Mesothelial cell of epicardium (in vitro differentiated cells): ENCODE data around the gene EML4. TPM values are rescaled to one million over a fixed set of nuclear protein-coding genes. Genes with fewer than 3 reads are reported as not detected.

Experiments
- DNase-seq, 2 experiments: peaks; one replicate each; pipeline ENCODE4 v3.0.0; 2021; ENCODE audit warnings: low spot score in 2 of 2; ENCODE audit not compliant: unreplicated experiment in 2 of 2
- H3K27ac Mint-ChIP-seq: 2 replicates; pipeline ENCODE4 v1.8.0; 2021; ENCODE audit warnings: mixed read lengths
- H3K27me3 Mint-ChIP-seq: 2 replicates; pipeline ENCODE4 v1.8.0; 2021; ENCODE audit warnings: low read depth, mixed read lengths
- H3K36me3 Mint-ChIP-seq: 2 replicates; pipeline ENCODE4 v1.8.0; 2021; ENCODE audit warnings: mixed read lengths
- H3K4me1 Mint-ChIP-seq: 2 replicates; pipeline ENCODE4 v1.8.0; 2021; ENCODE audit warnings: mixed read lengths
- H3K4me3 Mint-ChIP-seq: 2 replicates; pipeline ENCODE4 v1.8.0; 2021; ENCODE audit warnings: mild to moderate bottlenecking, moderate library complexity, mixed read lengths
- H3K9me3 Mint-ChIP-seq: 2 replicates; pipeline ENCODE4 v1.8.0; 2021; ENCODE audit warnings: mixed read lengths
- total RNA-seq: library from RNA; stranded (reverse); gene quantifications from 3 replicates; pipeline ENCODE4 v1.2.1, GENCODE V29; 2021
- TF ChIP-seq, protein P1 (sequence below): fragments of 200-600 bp; sonication (generic); IDR thresholded peaks from one replicate; pipeline ENCODE4 v1.5.0; 2021; ENCODE audit warnings: antibody characterized with exemption; ENCODE audit not compliant: unreplicated experiment

The EML4 gene
- total RNA-seq, 1 donor from 2014 or later, result 95.6 TPM

- DNase-seq, result no peak
- H3K4me1 Mint-ChIP-seq, result peaks cover 24% of the 10 kb centered on the region
- TF ChIP-seq, protein P1, sequence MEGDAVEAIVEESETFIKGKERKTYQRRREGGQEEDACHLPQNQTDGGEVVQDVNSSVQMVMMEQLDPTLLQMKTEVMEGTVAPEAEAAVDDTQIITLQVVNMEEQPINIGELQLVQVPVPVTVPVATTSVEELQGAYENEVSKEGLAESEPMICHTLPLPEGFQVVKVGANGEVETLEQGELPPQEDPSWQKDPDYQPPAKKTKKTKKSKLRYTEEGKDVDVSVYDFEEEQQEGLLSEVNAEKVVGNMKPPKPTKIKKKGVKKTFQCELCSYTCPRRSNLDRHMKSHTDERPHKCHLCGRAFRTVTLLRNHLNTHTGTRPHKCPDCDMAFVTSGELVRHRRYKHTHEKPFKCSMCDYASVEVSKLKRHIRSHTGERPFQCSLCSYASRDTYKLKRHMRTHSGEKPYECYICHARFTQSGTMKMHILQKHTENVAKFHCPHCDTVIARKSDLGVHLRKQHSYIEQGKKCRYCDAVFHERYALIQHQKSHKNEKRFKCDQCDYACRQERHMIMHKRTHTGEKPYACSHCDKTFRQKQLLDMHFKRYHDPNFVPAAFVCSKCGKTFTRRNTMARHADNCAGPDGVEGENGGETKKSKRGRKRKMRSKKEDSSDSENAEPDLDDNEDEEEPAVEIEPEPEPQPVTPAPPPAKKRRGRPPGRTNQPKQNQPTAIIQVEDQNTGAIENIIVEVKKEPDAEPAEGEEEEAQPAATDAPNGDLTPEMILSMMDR, result no peak
- peaks cover 6% of the 10 kb centered on the region for H3K36me3 Mint-ChIP-seq
- H3K4me3 Mint-ChIP-seq, result no peak overlapping the region
- no peak overlapping the region for H3K27ac Mint-ChIP-seq
- H3K9me3 Mint-ChIP-seq, result peaks cover 5% of the 10 kb centered on the region
- peaks cover 5% of the 10 kb centered on the region for H3K27me3 Mint-ChIP-seq
Observed at GRCh38 chr2:42218712-42219111, 49.6 kb downstream of the EML4 start.

GRCh38 chr2:42219160-42219559, 50.0 kb downstream of the EML4 start:
- peaks cover 5% of the 10 kb centered on the region for H3K9me3 Mint-ChIP-seq
- peaks cover 5% of the 10 kb centered on the region for H3K27me3 Mint-ChIP-seq
- peaks cover 6% of the 10 kb centered on the region for H3K36me3 Mint-ChIP-seq
- H3K4me1 Mint-ChIP-seq, result peaks cover 29% of the 10 kb centered on the region
- no peak overlapping the region for H3K4me3 Mint-ChIP-seq
- no peak for DNase-seq
- no peak overlapping the region for H3K27ac Mint-ChIP-seq
- TF ChIP-seq, protein P1, result no peak

- H3K9me3 Mint-ChIP-seq, result peaks cover 5% of the 10 kb centered on the region
- TF ChIP-seq, protein P1, result no peak
- peaks cover 6% of the 10 kb centered on the region for H3K36me3 Mint-ChIP-seq
- no peak for DNase-seq
- peak overlapping the region; percentile 31 for H3K27ac Mint-ChIP-seq
- H3K4me3 Mint-ChIP-seq, result no peak overlapping the region
- peaks cover 33% of the 10 kb centered on the region for H3K4me1 Mint-ChIP-seq
- H3K27me3 Mint-ChIP-seq, result peaks cover 5% of the 10 kb centered on the region
Observed at GRCh38 chr2:42220566-42220965, 51.4 kb downstream of the EML4 start.

GRCh38 chr2:42223067-42223854, 54.1 kb downstream of the EML4 start:
- H3K4me3 Mint-ChIP-seq, result no peak overlapping the region
- TF ChIP-seq, protein P1, result no peak
- no peaks in the 10 kb centered on the region for H3K9me3 Mint-ChIP-seq
- DNase-seq, result no peak
- peaks cover 33% of the 10 kb centered on the region for H3K4me1 Mint-ChIP-seq
- peaks cover 5% of the 10 kb centered on the region for H3K36me3 Mint-ChIP-seq
- peaks cover 8% of the 10 kb centered on the region for H3K27me3 Mint-ChIP-seq
- peak overlapping the region; percentile 64 for H3K27ac Mint-ChIP-seq

DNA sequence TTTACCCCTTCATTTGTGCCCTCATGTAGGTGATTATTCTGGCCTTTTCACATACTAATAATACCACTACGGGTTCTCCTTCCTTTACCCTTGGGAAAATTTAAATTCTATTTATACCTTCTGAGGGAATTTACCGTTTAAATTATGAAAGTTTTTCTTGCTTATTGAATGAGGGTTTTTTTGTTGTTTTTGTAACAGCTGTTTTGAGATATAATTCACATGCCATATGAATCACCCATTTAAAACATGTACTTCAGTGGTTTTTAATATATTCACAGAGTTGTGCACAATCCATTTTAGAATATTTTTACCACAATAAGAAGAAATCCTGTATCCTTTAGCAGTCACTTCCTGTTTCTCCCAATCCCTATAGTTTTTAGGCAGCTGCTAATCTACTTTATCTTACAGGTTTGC, 54.7 kb downstream of the EML4 start:
- Mint-ChIP-seq H3K4me3 (no peak overlapping the region), H3K27ac (peak overlapping the region; percentile 64), H3K27me3 (peaks cover 8% of the 10 kb centered on the region), H3K36me3 (peaks cover 2% of the 10 kb centered on the region), H3K9me3 (no peaks in the 10 kb centered on the region), H3K4me1 (peaks cover 33% of the 10 kb centered on the region)
- TF ChIP-seq, protein P1, result no peak
- no peak for DNase-seq
